Choroid plexus epithelial cell (primary cell): ENCODE data around the gene ADSS2.
"Not testable (repeated sequence)": the region's sequence is repeated elsewhere in the genome, so short reads cannot be mapped to it uniquely, and the experiment has no call there.

Experiments
- DNase-seq: peaks from one replicate; pipeline ENCODE4 v3.0.0-alpha.2; 2010; ENCODE audit warnings: low read depth
- H3K4me3 ChIP-seq: 2 replicates; pipeline ENCODE4 v1.5.1; 2011; ENCODE audit warnings: low read depth, mild to moderate bottlenecking, control low read depth, low read length, moderate library complexity
- TF ChIP-seq, protein P1 (sequence below): conservative IDR thresholded peaks from 2 replicates; pipeline ENCODE4 v1.5.1; 2011; ENCODE audit warnings: low read depth, mild to moderate bottlenecking, control low read depth, inconsistent platforms, low read length, moderate library complexity

ADSS2 gene

DNA sequence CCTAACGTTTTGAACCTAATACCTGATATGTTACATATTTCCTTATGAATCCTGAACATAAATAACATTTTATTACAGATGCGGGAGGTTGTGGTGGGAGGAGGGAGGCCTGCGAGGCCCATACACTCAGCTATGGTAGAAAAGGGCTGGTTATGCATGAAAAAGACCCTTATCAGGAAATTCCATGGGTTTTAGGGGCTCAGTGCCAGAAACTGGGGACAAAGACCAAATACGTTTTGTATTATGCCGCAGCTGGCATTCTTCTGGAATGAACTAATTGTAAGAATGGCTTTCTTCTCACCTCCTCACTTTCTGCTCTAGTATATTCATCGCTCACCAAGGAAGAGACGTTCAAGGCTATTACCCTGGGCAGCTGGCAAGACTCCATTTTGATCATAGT is 76.7 kb downstream of the ADSS2 start:
- TF ChIP-seq, protein P1, sequence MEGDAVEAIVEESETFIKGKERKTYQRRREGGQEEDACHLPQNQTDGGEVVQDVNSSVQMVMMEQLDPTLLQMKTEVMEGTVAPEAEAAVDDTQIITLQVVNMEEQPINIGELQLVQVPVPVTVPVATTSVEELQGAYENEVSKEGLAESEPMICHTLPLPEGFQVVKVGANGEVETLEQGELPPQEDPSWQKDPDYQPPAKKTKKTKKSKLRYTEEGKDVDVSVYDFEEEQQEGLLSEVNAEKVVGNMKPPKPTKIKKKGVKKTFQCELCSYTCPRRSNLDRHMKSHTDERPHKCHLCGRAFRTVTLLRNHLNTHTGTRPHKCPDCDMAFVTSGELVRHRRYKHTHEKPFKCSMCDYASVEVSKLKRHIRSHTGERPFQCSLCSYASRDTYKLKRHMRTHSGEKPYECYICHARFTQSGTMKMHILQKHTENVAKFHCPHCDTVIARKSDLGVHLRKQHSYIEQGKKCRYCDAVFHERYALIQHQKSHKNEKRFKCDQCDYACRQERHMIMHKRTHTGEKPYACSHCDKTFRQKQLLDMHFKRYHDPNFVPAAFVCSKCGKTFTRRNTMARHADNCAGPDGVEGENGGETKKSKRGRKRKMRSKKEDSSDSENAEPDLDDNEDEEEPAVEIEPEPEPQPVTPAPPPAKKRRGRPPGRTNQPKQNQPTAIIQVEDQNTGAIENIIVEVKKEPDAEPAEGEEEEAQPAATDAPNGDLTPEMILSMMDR = no peak
- no peak for DNase-seq
- no peak overlapping the region for H3K4me3 ChIP-seq

DNA sequence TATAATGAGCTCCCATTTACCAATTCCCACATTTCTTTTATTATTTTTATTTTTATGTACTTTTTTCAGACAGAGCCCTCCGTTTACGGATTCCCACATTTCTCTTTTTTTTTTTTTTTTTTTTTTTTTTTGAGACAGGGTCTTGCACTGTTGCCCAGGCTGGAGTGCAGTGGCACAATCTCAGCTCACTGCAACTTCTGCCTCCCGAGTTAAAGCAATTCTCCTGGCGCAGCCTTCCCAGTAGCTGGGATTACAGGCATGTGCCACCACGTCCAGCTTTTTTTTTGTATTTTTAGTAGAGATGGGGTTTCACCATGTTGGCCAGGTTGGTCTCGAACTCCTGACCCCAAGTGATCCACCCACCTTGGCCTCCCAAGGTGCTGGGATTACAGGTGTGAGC is 77.2 kb downstream of the ADSS2 start:
- DNase-seq, H3K4me3 ChIP-seq: not testable (repeated sequence)

DNA sequence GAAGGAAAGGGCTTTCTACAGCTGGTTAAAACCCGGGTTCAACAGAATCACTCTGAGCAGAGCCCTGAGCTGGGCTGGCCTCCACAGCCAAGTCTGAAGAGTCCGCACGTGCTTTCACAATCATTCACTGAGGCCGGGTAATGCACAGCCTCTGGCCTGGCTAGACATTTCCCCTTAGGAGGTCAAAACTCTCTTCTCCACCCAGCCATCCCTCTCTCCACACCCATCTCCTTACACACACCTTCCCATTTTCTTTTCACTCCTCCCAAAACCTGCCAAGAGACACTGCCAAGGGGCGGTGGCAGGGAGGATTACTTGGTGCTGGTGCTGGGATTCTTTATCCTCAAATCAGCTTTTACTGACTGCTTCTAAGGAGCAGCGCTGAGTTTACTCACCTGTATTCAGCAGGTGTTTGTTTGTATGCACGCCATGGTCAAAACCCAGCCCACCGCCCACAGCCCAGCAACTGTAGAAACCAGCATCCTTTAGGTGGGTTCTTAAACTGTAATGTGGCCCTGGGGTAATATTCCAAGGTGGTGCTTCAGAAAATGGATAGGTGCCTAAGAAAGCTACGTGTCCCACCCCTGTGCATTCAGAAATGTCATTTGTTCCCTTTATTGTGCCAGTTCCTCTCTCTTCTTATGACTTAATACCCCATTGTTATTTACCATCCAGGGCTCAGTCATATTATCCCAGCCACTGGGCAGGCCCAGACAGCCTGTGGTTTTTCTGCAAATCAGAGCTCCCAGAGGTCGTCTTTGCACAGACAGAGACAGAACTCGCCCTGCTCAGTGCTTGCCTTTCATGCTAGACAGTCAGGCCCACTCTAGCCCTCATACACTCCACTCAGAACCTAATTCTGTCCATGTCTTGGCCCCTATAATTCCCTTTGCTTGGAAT is 80.2 kb downstream of the ADSS2 start:
- no peak overlapping the region for H3K4me3 ChIP-seq
- DNase-seq = no peak
- TF ChIP-seq, protein P1 = no peak

DNA sequence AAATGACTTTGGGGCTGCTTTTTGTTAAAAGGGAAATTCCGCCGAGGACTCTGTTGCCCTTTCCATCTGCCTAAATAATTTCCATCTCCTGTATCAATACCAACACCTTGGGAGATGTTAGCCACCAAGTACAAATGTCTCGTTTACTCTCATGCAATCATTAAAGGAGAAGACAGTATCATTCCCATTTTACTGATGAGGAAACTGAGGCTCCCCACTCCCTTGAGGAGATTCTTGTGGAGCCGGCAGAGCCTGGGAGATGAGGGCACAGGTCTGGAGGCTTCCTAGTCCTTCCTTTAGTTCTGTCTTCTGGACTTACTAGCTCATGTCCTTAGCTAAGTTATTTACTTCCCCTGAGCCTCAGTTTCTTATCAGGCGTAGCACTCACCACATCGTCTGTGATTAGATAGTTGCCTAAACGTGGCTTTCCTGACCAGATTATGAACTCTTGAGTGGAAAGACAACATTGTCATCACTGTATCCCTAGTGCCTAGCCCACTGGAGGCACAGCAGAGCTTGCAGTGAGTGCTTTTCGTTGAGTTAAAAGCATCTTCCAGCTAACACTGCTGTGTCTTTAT is 81.6 kb downstream of the ADSS2 start:
- no peak overlapping the region for H3K4me3 ChIP-seq
- DNase-seq = no peak
- TF ChIP-seq, protein P1 = no peak

DNA sequence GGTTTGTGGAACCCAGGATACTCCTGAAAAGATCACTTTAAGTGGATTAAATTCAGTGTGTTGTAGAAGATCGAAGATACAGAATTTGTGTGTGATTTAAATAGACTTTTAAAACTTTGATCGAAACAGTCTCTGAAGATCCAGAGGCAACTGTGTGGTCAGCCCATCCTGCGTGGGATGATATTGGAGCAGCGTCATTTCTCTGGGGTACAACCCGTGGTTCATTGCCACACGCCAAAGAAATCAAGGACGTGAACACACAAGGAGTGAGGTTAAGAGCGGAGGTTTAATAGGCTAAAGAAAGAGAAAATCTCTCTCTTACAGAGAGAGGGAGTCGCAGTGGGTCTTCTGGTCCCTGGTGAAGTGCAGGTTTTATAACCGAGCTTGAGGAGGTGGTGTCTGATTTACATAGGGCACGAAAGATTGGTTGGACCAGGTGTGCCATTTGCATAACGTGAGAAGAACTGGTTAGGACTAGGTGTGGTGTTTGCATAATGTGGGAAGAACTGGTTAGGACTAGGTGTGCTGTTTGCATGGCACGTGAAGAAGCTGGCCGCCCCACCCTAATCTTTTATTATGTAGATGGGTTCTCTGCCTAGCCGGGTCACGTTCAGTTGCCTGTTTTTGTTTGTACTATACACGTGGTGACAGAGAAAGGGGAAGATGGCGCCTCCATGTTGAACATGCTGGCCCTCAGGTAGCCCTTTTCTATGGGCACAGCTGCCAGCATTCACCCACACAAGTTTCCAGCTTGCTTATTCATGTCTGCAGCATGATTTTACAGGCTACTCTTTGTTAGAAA is 82.3 kb downstream of the ADSS2 start:
- DNase-seq = no peak
- TF ChIP-seq, protein P1 = no peak
- no peak overlapping the region for H3K4me3 ChIP-seq

DNA sequence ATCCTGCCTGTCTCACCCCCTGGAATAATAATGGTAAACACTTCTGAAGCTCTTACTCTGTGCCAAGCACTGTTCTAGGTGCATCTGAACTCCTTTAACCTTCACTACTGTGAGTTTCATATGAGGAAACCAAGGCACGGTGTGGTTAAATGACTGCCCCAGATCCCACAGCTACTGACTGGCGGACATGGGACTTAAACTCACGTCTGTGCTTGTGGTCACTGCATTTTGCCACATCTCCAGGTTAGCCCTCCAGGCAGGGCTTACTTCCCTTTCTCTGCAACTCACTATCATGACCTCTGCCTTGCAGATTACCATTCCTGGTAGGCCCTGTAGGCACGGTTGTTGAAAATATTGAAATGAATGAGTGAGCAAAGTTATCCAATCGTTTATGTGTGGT is 83.4 kb downstream of the ADSS2 start:
- H3K4me3 ChIP-seq = no peak overlapping the region
- DNase-seq = no peak
- TF ChIP-seq, protein P1 = no peak

DNA sequence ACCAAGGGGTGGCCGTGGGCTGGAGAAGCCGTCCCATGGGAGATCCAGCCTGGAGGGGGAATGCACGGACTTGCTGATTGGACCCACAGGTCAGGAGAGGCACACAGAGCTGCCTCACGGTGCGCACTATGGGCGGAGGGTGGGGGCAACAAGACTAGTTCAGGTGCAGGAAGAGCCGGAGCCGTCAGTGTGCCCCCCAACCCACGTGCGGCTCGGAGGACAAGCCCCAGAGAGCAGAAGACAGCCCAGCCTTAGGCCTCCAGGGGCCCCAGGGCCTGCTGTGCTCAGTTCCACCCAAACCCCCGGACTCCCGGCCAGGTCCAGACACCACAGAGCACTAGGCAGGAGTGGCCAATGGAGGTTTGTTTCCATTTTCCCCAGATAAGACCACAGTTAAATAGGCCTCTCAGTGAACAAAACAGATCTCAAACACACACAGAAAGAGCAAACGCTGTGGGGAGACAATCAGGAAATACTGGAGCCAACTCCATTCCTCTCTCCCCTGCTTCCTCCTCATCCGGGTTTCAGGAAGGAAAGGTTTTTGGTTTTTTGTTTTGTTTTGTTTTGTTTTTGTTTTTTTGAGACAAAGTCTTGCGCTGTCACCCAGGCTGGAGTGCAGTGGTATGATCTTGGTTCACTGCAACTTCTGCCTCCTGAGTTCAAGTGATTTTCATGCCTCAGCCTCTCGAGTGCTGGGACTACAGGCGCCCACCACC is 84.2 kb downstream of the ADSS2 start:
- DNase-seq = no peak
- no peak overlapping the region for H3K4me3 ChIP-seq
- TF ChIP-seq, protein P1 = no peak
